Measurements from ENCODE around the gene UGT8. TPM values are rescaled to one million over a fixed set of nuclear protein-coding genes. Genes with fewer than 3 reads are reported as not detected.

UGT8 gene
- total RNA-seq, 2 experiments from 2014 or later: 17.5 to 18.5 TPM

GRCh38 chr4:114691865-114692264, 93.3 kb downstream of the UGT8 start:
- H3K9me3 ChIP-seq (ENCODE audit: low read length): no peaks in the 10 kb centered on the region
- H4K20me1 ChIP-seq (ENCODE audit: insufficient read depth, low read length): no peaks in the 10 kb centered on the region
- H3K4me1 ChIP-seq (ENCODE audit: insufficient read depth, low read length, poor library complexity, severe bottlenecking): no peaks in the 10 kb centered on the region
- H3K4me2 ChIP-seq (ENCODE audit: low read length): no peak overlapping the region
- no peak overlapping the region for H2AFZ ChIP-seq (ENCODE audit: low read length)
- no peak overlapping the region for H3K27ac ChIP-seq (ENCODE audit: low read depth, low read length, poor library complexity, severe bottlenecking)
- intact Hi-C loops (cut with micrococcal nuclease; ENCODE audit: unreplicated experiment): loop anchor here (10.0 kb wide), 1 partner anchor 1297 kb away; no protein-coding TSS in a partner anchor
- TF ChIP-seq EZH2phosphoT487 (IDR thresholded peaks at IDR 0.05; ENCODE audit: borderline replicate concordance, low read depth, low read length): no peak
- TF ChIP-seq CTCF (conservative IDR thresholded peaks at IDR 0.05; ENCODE audit: low read length): no peak
- no peaks in the 10 kb centered on the region for H3K9me2 ChIP-seq (ENCODE audit: insufficient read depth, low read length)
- ChIA-PET CTCF (ENCODE audit: unreplicated experiment) (no interaction called here), POLR2A (no interaction called here)
- H3K36me3 ChIP-seq (ENCODE audit: insufficient read depth, low read length): no peaks in the 10 kb centered on the region
- no peaks in the 10 kb centered on the region for H3K79me2 ChIP-seq (ENCODE audit: insufficient read depth, low read depth, low read length)
- BruUV-seq (replicated peaks): no TSS peak
- H3K4me3 ChIP-seq (ENCODE audit: low read depth, low read length, poor library complexity, severe bottlenecking): no peak overlapping the region
- no peak for DNase-seq (ENCODE audit: low spot score)

GRCh38 chr4:114692958-114693357, 94.4 kb downstream of the UGT8 start:
- no peaks in the 10 kb centered on the region for H3K9me3 ChIP-seq (ENCODE audit: low read length)
- no peak overlapping the region for H3K4me2 ChIP-seq (ENCODE audit: low read length)
- H3K9me2 ChIP-seq (ENCODE audit: insufficient read depth, low read length): no peaks in the 10 kb centered on the region
- TF ChIP-seq EZH2phosphoT487 (IDR thresholded peaks at IDR 0.05; ENCODE audit: borderline replicate concordance, low read depth, low read length) (no peak), CTCF (conservative IDR thresholded peaks at IDR 0.05; ENCODE audit: low read length) (no peak)
- H3K4me3 ChIP-seq (ENCODE audit: low read depth, low read length, poor library complexity, severe bottlenecking): no peak overlapping the region
- H3K4me1 ChIP-seq (ENCODE audit: insufficient read depth, low read length, poor library complexity, severe bottlenecking): no peaks in the 10 kb centered on the region
- H3K79me2 ChIP-seq (ENCODE audit: insufficient read depth, low read depth, low read length): no peaks in the 10 kb centered on the region
- H3K27ac ChIP-seq (ENCODE audit: low read depth, low read length, poor library complexity, severe bottlenecking): no peak overlapping the region
- no peak overlapping the region for H2AFZ ChIP-seq (ENCODE audit: low read length)
- intact Hi-C loops (cut with micrococcal nuclease; ENCODE audit: unreplicated experiment): loop anchor here (10.0 kb wide), 1 partner anchor 1298 kb away; no protein-coding TSS in a partner anchor
- H4K20me1 ChIP-seq (ENCODE audit: insufficient read depth, low read length): no peaks in the 10 kb centered on the region
- POLR2A ChIA-PET: no interaction called here
- no peak for DNase-seq (ENCODE audit: low spot score)
- H3K36me3 ChIP-seq (ENCODE audit: insufficient read depth, low read length): no peaks in the 10 kb centered on the region
- CTCF ChIA-PET (ENCODE audit: unreplicated experiment): no interaction called here
- no TSS peak for BruUV-seq (replicated peaks)

DNA sequence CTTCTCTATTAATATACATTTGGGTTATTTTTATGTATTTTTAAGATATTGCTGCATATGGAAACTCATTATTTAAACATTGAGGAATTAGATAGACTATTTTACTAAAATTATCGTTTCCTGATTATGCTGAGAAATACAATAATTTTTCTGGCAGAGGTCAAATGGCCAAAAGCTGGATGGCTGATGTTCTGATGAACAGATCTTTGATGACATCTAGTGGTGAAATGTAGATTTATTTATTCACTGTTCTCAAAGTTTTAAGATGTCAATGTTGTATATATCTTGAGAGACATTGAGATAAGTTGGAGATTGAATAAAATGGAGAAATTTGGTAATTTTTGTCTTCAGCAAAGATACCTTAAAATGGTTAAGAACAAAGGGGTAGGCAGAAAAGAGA, 96.2 kb downstream of the UGT8 start:
- no peaks in the 10 kb centered on the region for H3K4me1 ChIP-seq (ENCODE audit: insufficient read depth, low read length, poor library complexity, severe bottlenecking)
- no peaks in the 10 kb centered on the region for H3K9me2 ChIP-seq (ENCODE audit: insufficient read depth, low read length)
- POLR2A ChIA-PET: no interaction called here
- H3K9me3 ChIP-seq (ENCODE audit: low read length): no peaks in the 10 kb centered on the region
- H3K27ac ChIP-seq (ENCODE audit: low read depth, low read length, poor library complexity, severe bottlenecking): no peak overlapping the region
- intact Hi-C loops (cut with micrococcal nuclease; ENCODE audit: unreplicated experiment): loop anchor here (2.0 to 10.0 kb wide), 3 partner anchors 36 to 1300 kb away; no protein-coding TSS in a partner anchor
- no TSS peak for BruUV-seq (replicated peaks)
- no peak overlapping the region for H2AFZ ChIP-seq (ENCODE audit: low read length)
- peak; percentile 61 for DNase-seq (ENCODE audit: low spot score)
- no peaks in the 10 kb centered on the region for H3K36me3 ChIP-seq (ENCODE audit: insufficient read depth, low read length)
- H3K79me2 ChIP-seq (ENCODE audit: insufficient read depth, low read depth, low read length): no peaks in the 10 kb centered on the region
- no peak overlapping the region for H3K4me2 ChIP-seq (ENCODE audit: low read length)
- H4K20me1 ChIP-seq (ENCODE audit: insufficient read depth, low read length): no peaks in the 10 kb centered on the region
- CTCF ChIA-PET (ENCODE audit: unreplicated experiment): no interaction called here
- no peak overlapping the region for H3K4me3 ChIP-seq (ENCODE audit: low read depth, low read length, poor library complexity, severe bottlenecking)
- peak; percentile 89 for TF ChIP-seq CTCF (conservative IDR thresholded peaks at IDR 0.05; ENCODE audit: low read length)
- TF ChIP-seq EZH2phosphoT487 (IDR thresholded peaks at IDR 0.05; ENCODE audit: borderline replicate concordance, low read depth, low read length): no peak
